Esophagus squamous epithelium (tissue), 5 donors: ENCODE results near the gene CCDC102B. TPM values are rescaled to one million over a fixed set of nuclear protein-coding genes. Genes with fewer than 3 reads are reported as not detected.

ENCODE experiments used
- DNase-seq: peaks from one replicate; lab custom pipeline; 2025; lab: John Stamatoyannopoulos, UW
- H3K27ac ChIP-seq, 4 donors: fragments of 200-600 bp; sonication (generic); one replicate each; pipeline ENCODE4 v1.5.1; 2016 to 2019; ENCODE audit warnings: mild to moderate bottlenecking in 1 of 4
- H3K27me3 ChIP-seq, 4 donors: fragments of 200-600 bp; sonication (generic); 1 replicate in 3 of 4; 2 replicates in 1 of 4; pipeline versions ENCODE4 v1.5.1 to v1.6.0; 2017 to 2021; ENCODE audit warnings: antibody characterized with exemption in 1 of 4
- H3K36me3 ChIP-seq, 3 donors: fragments of 200-600 bp; sonication (generic); one replicate each; pipeline ENCODE4 v1.5.1; 2016 to 2019
- H3K4me1 ChIP-seq, 3 donors: fragments of 200-600 bp; sonication (generic); one replicate each; pipeline ENCODE4 v1.5.1; 2017 to 2019
- H3K4me3 ChIP-seq, 4 donors: fragments of 200-600 bp; sonication (generic); 1 replicate in 3 of 4; 2 replicates in 1 of 4; pipeline ENCODE4 v1.5.1; 2016 to 2019; ENCODE audit warnings: mild to moderate bottlenecking in 2 of 4, moderate library complexity in 1 of 4
- H3K9me3 ChIP-seq, 3 donors: fragments of 200-600 bp; sonication (generic); one replicate each; pipeline ENCODE4 v1.5.1; 2016 to 2019
- CTCF ChIP-seq, 6 experiments: fragments of 450-650 bp in 4 of 6; fragments of 200-600 bp in 2 of 6; sonication (generic) in 2 of 6; IDR thresholded peaks; one replicate each; pipeline ENCODE4 v1.5.1; 2016 to 2019; ENCODE audit warnings: antibody characterized with exemption in 6 of 6, mild to moderate bottlenecking in 4 of 6, moderate library complexity in 4 of 6
- POLR2A ChIP-seq, 4 donors: fragments of 450-650 bp; IDR thresholded peaks; one replicate each; pipeline ENCODE4 v1.6.1; 2017; ENCODE audit warnings: antibody characterized with exemption in 4 of 4, mild to moderate bottlenecking in 4 of 4, moderate library complexity in 3 of 4
- WGBS, 2 donors: methylation state at CpG; one replicate each; pipeline ENCODE4 v1.1.5; 2018; 5-methylcytosine and 5-hydroxymethylcytosine counted together
- intact Hi-C: fragments of 100-400 bp; cut with DNase I; formaldehyde crosslinking; loops from one replicate; pipeline ENCODE4 v1.15.0; 2022
- total RNA-seq, 4 donors: library from RNA; depleted of rRNA; stranded (reverse); fragments of >200 nt; gene quantifications; one replicate each; pipeline ENCODE4 v1.1.0, GENCODE V29; 2016
- donor health status: DM: yes; HTN: yes; CAD: no.

The CCDC102B gene
- 1 to 10 TPM in 3 of 4 donors, under 1 TPM in 1; 0.27 to 3.8 (median 2.8) TPM for total RNA-seq

- H3K4me3 ChIP-seq: peak within 1 kb of the TSS in 1 of 4 donors; percentile 17
- no peak for DNase-seq
- H3K27me3 ChIP-seq: no peaks in the 10 kb centered on the region
- intact Hi-C loops: no loop called here
- no peak for TF ChIP-seq CTCF (IDR thresholded peaks at IDR 0.05)
- no peak for TF ChIP-seq POLR2A (IDR thresholded peaks at IDR 0.05)
- peak within 1 kb of the TSS in 2 of 4 donors; percentile 5 to 30 for H3K27ac ChIP-seq
- H3K9me3 ChIP-seq: no peaks in the 10 kb centered on the region
- H3K36me3 ChIP-seq: no peaks in the 10 kb centered on the region
- H3K4me1 ChIP-seq: no peaks in the 10 kb centered on the region
- WGBS, 2 donors: 20 to 22% methylated on average over 1 of the region's 1 CpG
These were observed at the start of gene CCDC102B for GRCh38 chr18:68797871-68798270. Gene CCDC102B, plus strand, starts transcription at chr18:68798080. Its CDS starts 38,684 bp downstream, at chr18:68836764.

GRCh38 chr18:68757126-68757525 is 40.8 kb upstream of the CCDC102B start:
- H3K9me3 ChIP-seq: no peaks in the 10 kb centered on the region
- 70 to 77% methylated on average over 1 of the region's 1 CpG for WGBS, 2 donors
- H3K36me3 ChIP-seq: no peaks in the 10 kb centered on the region
- TF ChIP-seq POLR2A (IDR thresholded peaks at IDR 0.05): no peak
- no peak for TF ChIP-seq CTCF (IDR thresholded peaks at IDR 0.05)
- DNase-seq: no peak
- H3K27me3 ChIP-seq: no peaks in the 10 kb centered on the region
- no peak overlapping the region for H3K27ac ChIP-seq
- no peaks in the 10 kb centered on the region for H3K4me1 ChIP-seq
- intact Hi-C loops: no loop called here
- H3K4me3 ChIP-seq: no peak overlapping the region

- H3K4me1 ChIP-seq: no peaks in the 10 kb centered on the region
- no peaks in the 10 kb centered on the region for H3K27me3 ChIP-seq
- H3K27ac ChIP-seq: no peak overlapping the region
- intact Hi-C loops: no loop called here
- TF ChIP-seq POLR2A (IDR thresholded peaks at IDR 0.05) (no peak), CTCF (IDR thresholded peaks at IDR 0.05) (no peak)
- 75 to 83% methylated on average over 2 of the region's 2 CpGs for WGBS, 2 donors
- H3K36me3 ChIP-seq: no peaks in the 10 kb centered on the region
- DNase-seq: no peak
- H3K4me3 ChIP-seq: no peak overlapping the region
- H3K9me3 ChIP-seq: no peaks in the 10 kb centered on the region
These were observed 38.6 kb upstream of the CCDC102B start for GRCh38 chr18:68759308-68759707.

GRCh38 chr18:68763083-68763482 is 34.8 kb upstream of the CCDC102B start:
- Histone ChIP-seq H3K9me3 (no peaks in the 10 kb centered on the region), H3K36me3 (no peaks in the 10 kb centered on the region), H3K4me1 (no peaks in the 10 kb centered on the region), H3K4me3 (no peak overlapping the region), H3K27ac (no peak overlapping the region), H3K27me3 (no peaks in the 10 kb centered on the region)
- DNase-seq: no peak
- WGBS, 2 donors: 66 to 73% methylated on average over 2 of the region's 2 CpGs
- intact Hi-C loops: no loop called here
- TF ChIP-seq CTCF (IDR thresholded peaks at IDR 0.05): no peak
- no peak for TF ChIP-seq POLR2A (IDR thresholded peaks at IDR 0.05)

- H3K36me3 ChIP-seq: no peaks in the 10 kb centered on the region
- no peaks in the 10 kb centered on the region for H3K27me3 ChIP-seq
- no peak overlapping the region for H3K27ac ChIP-seq
- DNase-seq: no peak
- WGBS, 2 donors: 68 to 77% methylated on average over 2 of the region's 2 CpGs
- no peaks in the 10 kb centered on the region for H3K9me3 ChIP-seq
- H3K4me3 ChIP-seq: no peak overlapping the region
- H3K4me1 ChIP-seq: no peaks in the 10 kb centered on the region
- intact Hi-C loops: no loop called here
- TF ChIP-seq CTCF (IDR thresholded peaks at IDR 0.05) (no peak), POLR2A (IDR thresholded peaks at IDR 0.05) (no peak)
These were observed 33.9 kb upstream of the CCDC102B start for GRCh38 chr18:68764016-68764415.
